ENCODE results near the gene TEX2. TPM values are rescaled to one million over a fixed set of nuclear protein-coding genes. Genes with fewer than 3 reads are reported as not detected.
A peak's percentile ranks its signal among the peaks of the same experiment; 100 is the strongest.

The TEX2 gene
- total and polyA plus RNA-seq, 2 of the 13 experiments (the other 11 are each of a cell fraction or from before 2014, with no cell fraction given), result 21.4 to 37.7 TPM

DNA sequence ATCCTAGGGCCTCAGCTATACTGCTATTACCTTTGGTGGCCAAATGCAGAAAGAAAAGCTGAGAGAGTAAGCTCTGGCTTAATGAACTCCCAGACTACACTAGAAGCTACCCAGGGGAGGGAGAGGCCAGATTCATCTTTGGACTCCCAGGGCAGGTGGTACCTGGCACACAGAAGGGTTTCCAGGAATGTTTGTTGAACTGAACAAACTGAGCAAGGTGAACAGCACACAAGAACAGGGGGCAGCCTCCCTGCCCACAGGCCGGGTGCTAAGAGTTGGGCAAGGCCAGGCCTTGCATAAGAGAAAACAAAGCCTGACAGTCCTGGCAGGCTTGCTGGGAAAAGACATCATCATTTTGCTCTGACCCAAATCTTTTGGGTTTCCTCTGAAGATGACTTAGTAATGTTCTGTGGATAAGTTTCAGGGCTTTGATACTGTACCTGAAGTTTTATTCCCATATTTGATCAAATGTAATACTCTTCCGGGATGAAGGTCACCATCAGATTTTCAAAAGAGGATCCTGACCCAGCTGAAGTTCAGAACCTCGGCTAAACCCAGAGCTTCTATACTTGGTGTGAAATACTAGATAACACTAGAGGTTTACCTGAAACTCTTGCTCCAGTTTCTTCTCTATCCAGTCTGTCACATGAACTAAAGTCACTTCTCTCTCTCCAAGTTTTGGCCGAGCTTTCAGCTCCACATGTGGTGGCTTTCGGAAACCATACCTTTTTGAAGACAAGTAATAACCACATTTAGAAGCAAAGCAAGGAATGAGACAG, 112.6 kb downstream of the TEX2 start (continued):
- TF ChIP-seq, protein P1, sequence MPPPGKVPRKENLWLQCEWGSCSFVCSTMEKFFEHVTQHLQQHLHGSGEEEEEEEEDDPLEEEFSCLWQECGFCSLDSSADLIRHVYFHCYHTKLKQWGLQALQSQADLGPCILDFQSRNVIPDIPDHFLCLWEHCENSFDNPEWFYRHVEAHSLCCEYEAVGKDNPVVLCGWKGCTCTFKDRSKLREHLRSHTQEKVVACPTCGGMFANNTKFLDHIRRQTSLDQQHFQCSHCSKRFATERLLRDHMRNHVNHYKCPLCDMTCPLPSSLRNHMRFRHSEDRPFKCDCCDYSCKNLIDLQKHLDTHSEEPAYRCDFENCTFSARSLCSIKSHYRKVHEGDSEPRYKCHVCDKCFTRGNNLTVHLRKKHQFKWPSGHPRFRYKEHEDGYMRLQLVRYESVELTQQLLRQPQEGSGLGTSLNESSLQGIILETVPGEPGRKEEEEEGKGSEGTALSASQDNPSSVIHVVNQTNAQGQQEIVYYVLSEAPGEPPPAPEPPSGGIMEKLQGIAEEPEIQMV (CRISPR knock-in tag; IDR thresholded peaks at IDR 0.05; ENCODE audit: low read depth), result peak; percentile 92
- TF ChIP-seq SMAD9 (CRISPR knock-in tag; IDR thresholded peaks at IDR 0.05) (no peak), NR2F6 (IDR thresholded peaks at IDR 0.05) (peak; percentile 86), NR2F6 (CRISPR knock-in tag; IDR thresholded peaks at IDR 0.05) (peak; percentile 93), ZBTB7B (CRISPR knock-in tag; IDR thresholded peaks at IDR 0.05) (peak; percentile 99), MLLT10 (CRISPR knock-in tag; IDR thresholded peaks at IDR 0.05) (no peak), ZIK1 (CRISPR knock-in tag; IDR thresholded peaks at IDR 0.05; ENCODE audit: borderline replicate concordance, low read depth) (0 out of 2 replicates have a peak, but pooled peaks have one; percentile 68), ZNF292 (CRISPR knock-in tag; IDR thresholded peaks at IDR 0.05; ENCODE audit: borderline replicate concordance, low read depth) (peak; percentile 94; the same call in 1 of the 2 replicates), ZNF564 (CRISPR knock-in tag; IDR thresholded peaks at IDR 0.05) (0 out of 2 replicates have a peak, but pooled peaks have one; percentile 91), ZNF24 (IDR thresholded peaks at IDR 0.05) (no peak), ZNF709 (CRISPR knock-in tag; IDR thresholded peaks at IDR 0.05) (peak; percentile 66; the same call in 1 of the 2 replicates), MYNN (CRISPR knock-in tag; IDR thresholded peaks at IDR 0.05; ENCODE audit: low read depth) (no peak), PITX1 (CRISPR knock-in tag; IDR thresholded peaks at IDR 0.05) (peak; percentile 94), NBN (conservative IDR thresholded peaks at IDR 0.05) (no peak), ISL2 (CRISPR knock-in tag; IDR thresholded peaks at IDR 0.05) (peak; percentile 97)
- TF ChIP-seq, protein P2, sequence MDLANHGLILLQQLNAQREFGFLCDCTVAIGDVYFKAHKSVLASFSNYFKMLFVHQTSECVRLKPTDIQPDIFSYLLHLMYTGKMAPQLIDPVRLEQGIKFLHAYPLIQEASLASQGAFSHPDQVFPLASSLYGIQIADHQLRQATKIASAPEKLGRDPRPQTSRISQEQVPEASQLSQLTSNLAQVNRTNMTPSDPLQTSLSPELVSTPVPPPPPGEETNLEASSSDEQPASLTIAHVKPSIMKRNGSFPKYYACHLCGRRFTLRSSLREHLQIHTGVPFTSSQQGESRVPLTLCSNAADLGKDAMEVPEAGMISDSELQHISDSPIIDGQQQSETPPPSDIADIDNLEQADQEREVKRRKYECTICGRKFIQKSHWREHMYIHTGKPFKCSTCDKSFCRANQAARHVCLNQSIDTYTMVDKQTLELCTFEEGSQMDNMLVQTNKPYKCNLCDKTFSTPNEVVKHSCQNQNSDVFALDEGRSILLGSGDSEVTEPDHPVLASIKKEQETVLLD (CRISPR knock-in tag; IDR thresholded peaks at IDR 0.05; ENCODE audit: low read depth), result no peak
- TF ChIP-seq, protein P3, sequence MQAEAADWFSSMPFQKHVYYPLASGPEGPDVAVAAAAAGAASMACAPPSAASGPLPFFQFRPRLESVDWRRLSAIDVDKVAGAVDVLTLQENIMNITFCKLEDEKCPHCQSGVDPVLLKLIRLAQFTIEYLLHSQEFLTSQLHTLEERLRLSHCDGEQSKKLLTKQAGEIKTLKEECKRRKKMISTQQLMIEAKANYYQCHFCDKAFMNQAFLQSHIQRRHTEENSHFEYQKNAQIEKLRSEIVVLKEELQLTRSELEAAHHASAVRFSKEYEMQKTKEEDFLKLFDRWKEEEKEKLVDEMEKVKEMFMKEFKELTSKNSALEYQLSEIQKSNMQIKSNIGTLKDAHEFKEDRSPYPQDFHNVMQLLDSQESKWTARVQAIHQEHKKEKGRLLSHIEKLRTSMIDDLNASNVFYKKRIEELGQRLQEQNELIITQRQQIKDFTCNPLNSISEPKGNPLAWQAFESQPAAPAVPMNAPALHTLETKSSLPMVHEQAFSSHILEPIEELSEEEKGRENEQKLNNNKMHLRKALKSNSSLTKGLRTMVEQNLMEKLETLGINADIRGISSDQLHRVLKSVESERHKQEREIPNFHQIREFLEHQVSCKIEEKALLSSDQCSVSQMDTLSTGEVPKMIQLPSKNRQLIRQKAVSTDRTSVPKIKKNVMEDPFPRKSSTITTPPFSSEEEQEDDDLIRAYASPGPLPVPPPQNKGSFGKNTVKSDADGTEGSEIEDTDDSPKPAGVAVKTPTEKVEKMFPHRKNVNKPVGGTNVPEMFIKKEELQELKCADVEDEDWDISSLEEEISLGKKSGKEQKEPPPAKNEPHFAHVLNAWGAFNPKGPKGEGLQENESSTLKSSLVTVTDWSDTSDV (CRISPR knock-in tag; IDR thresholded peaks at IDR 0.05), result no peak; the same call in 1 of the 2 replicates
- TF ChIP-seq, protein P4, sequence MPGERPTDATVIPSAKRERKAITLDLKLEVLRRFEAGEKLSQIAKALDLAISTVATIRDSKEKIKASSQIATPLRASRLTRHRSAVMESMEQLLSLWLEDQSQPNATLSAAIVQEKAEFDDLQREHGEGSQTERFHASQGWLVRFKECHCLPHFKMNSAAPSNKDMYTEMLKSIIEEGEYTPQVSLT (CRISPR knock-in tag; IDR thresholded peaks at IDR 0.05; ENCODE audit: borderline replicate concordance, low read depth), result peak; percentile 97; the same call in 1 of the 2 replicates
- TF ChIP-seq, protein P5, sequence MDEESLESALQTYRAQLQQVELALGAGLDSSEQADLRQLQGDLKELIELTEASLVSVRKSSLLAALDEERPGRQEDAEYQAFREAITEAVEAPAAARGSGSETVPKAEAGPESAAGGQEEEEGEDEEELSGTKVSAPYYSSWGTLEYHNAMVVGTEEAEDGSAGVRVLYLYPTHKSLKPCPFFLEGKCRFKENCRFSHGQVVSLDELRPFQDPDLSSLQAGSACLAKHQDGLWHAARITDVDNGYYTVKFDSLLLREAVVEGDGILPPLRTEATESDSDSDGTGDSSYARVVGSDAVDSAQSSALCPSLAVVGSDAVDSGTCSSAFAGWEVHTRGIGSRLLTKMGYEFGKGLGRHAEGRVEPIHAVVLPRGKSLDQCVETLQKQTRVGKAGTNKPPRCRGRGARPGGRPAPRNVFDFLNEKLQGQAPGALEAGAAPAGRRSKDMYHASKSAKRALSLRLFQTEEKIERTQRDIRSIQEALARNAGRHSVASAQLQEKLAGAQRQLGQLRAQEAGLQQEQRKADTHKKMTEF (CRISPR knock-in tag; IDR thresholded peaks at IDR 0.05), result peak; percentile 100
- TF ChIP-seq, protein P6, sequence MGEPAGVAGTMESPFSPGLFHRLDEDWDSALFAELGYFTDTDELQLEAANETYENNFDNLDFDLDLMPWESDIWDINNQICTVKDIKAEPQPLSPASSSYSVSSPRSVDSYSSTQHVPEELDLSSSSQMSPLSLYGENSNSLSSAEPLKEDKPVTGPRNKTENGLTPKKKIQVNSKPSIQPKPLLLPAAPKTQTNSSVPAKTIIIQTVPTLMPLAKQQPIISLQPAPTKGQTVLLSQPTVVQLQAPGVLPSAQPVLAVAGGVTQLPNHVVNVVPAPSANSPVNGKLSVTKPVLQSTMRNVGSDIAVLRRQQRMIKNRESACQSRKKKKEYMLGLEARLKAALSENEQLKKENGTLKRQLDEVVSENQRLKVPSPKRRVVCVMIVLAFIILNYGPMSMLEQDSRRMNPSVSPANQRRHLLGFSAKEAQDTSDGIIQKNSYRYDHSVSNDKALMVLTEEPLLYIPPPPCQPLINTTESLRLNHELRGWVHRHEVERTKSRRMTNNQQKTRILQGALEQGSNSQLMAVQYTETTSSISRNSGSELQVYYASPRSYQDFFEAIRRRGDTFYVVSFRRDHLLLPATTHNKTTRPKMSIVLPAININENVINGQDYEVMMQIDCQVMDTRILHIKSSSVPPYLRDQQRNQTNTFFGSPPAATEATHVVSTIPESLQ (CRISPR knock-in tag; conservative IDR thresholded peaks at IDR 0.05), result no peak

All from HepG2 (cell line).